ENCODE measurements around the gene SGCE.

- TF ChIP-seq CTCF (conservative IDR thresholded peaks at IDR 0.05; ENCODE audit: low read length) = no peak
- no peak for TF ChIP-seq EZH2phosphoT487 (IDR thresholded peaks at IDR 0.05; ENCODE audit: borderline replicate concordance)
Measured at GRCh38 chr7:94675356-94675755, 19.4 kb upstream of the SGCE start.

All from Loucy (cell line).